Trophoblast cell (in vitro differentiated cells and primary cell): Measurements from ENCODE around the gene SLC23A1.

Experiments used
- DNase-seq, 2 donors: peaks; one replicate each; pipeline ENCODE4 v3.0.0-alpha.2; 2016
- H2AFZ ChIP-seq: 2 replicates; pipeline ENCODE4 v1.6.1; 2013; ENCODE audit warnings: low read length, moderate library complexity, mild to moderate bottlenecking; ENCODE audit not compliant: insufficient read depth, poor library complexity
- H2AK5ac ChIP-seq: 2 replicates; pipeline ENCODE4 v1.6.1; 2013; ENCODE audit warnings: mild to moderate bottlenecking, low read length
- H2BK120ac ChIP-seq: 2 replicates; pipeline ENCODE4 v1.6.1; 2013; ENCODE audit warnings: low read length, mild to moderate bottlenecking, moderate library complexity; ENCODE audit not compliant: insufficient read depth, poor library complexity
- H2BK12ac ChIP-seq: 2 replicates; pipeline ENCODE4 v1.6.1; 2013; ENCODE audit warnings: mild to moderate bottlenecking, low read length, moderate library complexity
- H2BK5ac ChIP-seq: 2 replicates; pipeline ENCODE4 v1.6.1; 2013; ENCODE audit warnings: low read length, low read depth, moderate library complexity, mild to moderate bottlenecking; ENCODE audit not compliant: poor library complexity
- H3K14ac ChIP-seq: 2 replicates; pipeline ENCODE4 v1.6.1; 2013; ENCODE audit warnings: mild to moderate bottlenecking, low read length
- H3K18ac ChIP-seq: 2 replicates; pipeline ENCODE4 v1.6.1; 2013; ENCODE audit warnings: mild to moderate bottlenecking, low read length
- H3K23ac ChIP-seq: 2 replicates; pipeline ENCODE4 v1.6.1; 2013; ENCODE audit warnings: low read length
- H3K27ac ChIP-seq: 2 replicates; pipeline ENCODE4 v1.5.1; 2013; ENCODE audit warnings: low read depth, mild to moderate bottlenecking, inconsistent platforms, low read length, moderate library complexity
- H3K27me3 ChIP-seq: 2 replicates; pipeline ENCODE4 v1.6.1; 2013; ENCODE audit warnings: inconsistent platforms, mild to moderate bottlenecking, low read length, moderate library complexity; ENCODE audit not compliant: insufficient read depth
- H3K36me3 ChIP-seq, 2 experiments: 1 replicate in 1 of 2; 2 replicates in 1 of 2; pipeline ENCODE4 v1.6.1; 2013; ENCODE audit warnings: low read length in 2 of 2, mild to moderate bottlenecking in 2 of 2, moderate library complexity in 1 of 2; ENCODE audit not compliant: insufficient read depth in 2 of 2, control insufficient read depth in 1 of 2
- H3K4ac ChIP-seq: 2 replicates; pipeline ENCODE4 v1.6.1; 2013; ENCODE audit warnings: low read depth, mild to moderate bottlenecking, low read length, moderate library complexity
- H3K4me1 ChIP-seq, 2 experiments: 1 replicate in 1 of 2; 2 replicates in 1 of 2; pipeline ENCODE4 v1.6.1; 2013; ENCODE audit warnings: low read length in 2 of 2, mild to moderate bottlenecking in 2 of 2, moderate library complexity in 1 of 2; ENCODE audit not compliant: insufficient read depth in 2 of 2, control insufficient read depth in 1 of 2
- H3K4me2 ChIP-seq: 2 replicates; pipeline ENCODE4 v1.6.1; 2013; ENCODE audit warnings: inconsistent platforms, mild to moderate bottlenecking, low read length, moderate library complexity
- H3K4me3 ChIP-seq: 2 replicates; pipeline ENCODE4 v1.5.1; 2013; ENCODE audit warnings: mild to moderate bottlenecking, low read depth, low read length, inconsistent platforms
- H3K79me1 ChIP-seq: one replicate; pipeline ENCODE4 v1.6.1; 2013; ENCODE audit warnings: low read length
- H3K79me2 ChIP-seq: 2 replicates; pipeline ENCODE4 v1.6.1; 2013; ENCODE audit warnings: low read length, mild to moderate bottlenecking; ENCODE audit not compliant: control insufficient read depth, insufficient read depth, poor library complexity
- H3K9ac ChIP-seq: 2 replicates; pipeline ENCODE4 v1.6.1; 2013; ENCODE audit warnings: mild to moderate bottlenecking, low read length
- H3K9me3 ChIP-seq: 2 replicates; pipeline ENCODE4 v1.6.1; 2013; ENCODE audit warnings: low read depth, mild to moderate bottlenecking, control low read depth, inconsistent platforms, low read length; ENCODE audit not compliant: insufficient read depth
- H4K12ac ChIP-seq: 2 replicates; pipeline ENCODE4 v1.6.1; 2013; ENCODE audit warnings: low read depth, mild to moderate bottlenecking, low read length, moderate library complexity
- H4K8ac ChIP-seq: 2 replicates; pipeline ENCODE4 v1.6.1; 2013; ENCODE audit warnings: low read depth, mild to moderate bottlenecking, low read length, moderate library complexity
- H4K91ac ChIP-seq: one replicate; pipeline ENCODE4 v1.6.1; 2013; ENCODE audit warnings: low read depth, mild to moderate bottlenecking, low read length, moderate library complexity
- WGBS: extraction: QIAGEN DNeasy Blood & Tissue Kit; methylation state at CpG from one replicate; pipeline ENCODE4 v1.1.7; 2013; ENCODE audit warnings: missing lambda C conversion rate; ENCODE audit not compliant: insufficient read length, insufficient coverage; ENCODE audit errors: extremely low coverage; 5-methylcytosine and 5-hydroxymethylcytosine counted together

The SLC23A1 gene

DNA sequence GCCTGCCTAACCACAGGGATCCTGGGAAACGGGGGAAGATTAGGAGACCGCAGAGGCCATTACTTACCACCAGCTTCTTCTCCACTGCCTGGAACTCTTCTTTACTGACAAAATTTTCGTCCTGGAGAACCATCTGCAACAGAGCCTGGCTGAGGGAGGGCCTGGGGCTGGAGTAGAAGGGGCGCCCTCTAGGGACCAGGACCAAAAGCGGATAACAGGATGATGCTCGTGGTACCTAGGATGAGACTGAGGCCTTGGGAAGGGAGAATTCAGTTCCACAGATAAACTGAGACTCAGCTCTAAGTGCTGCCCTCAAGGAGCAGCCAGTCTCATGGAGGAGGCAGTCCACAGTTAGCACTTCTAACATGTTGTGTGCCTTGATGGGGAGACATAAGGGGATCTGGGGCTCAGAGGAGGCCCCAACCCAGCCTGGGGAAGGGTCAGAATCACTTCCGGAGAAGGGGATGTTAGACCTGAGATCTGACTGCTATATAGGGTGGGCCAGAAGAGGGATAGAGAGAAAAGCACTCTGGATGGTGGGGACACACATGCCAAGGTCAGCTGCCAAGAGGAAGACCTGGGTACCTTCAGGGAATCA, 19.6 kb upstream of the SLC23A1 start:
- Histone ChIP-seq H3K4me2 (no peak overlapping the region), H2BK5ac (no peak overlapping the region), H3K79me2 (no peaks in the 10 kb centered on the region), H2AFZ (no peak overlapping the region), H3K36me3 (no peaks in the 10 kb centered on the region), H3K4me3 (no peak overlapping the region), H4K91ac (no peak overlapping the region), H3K4ac (no peak overlapping the region), H3K9ac (no peak overlapping the region), H4K8ac (no peak overlapping the region), H3K23ac (no peak overlapping the region), H3K14ac (no peak overlapping the region), H2BK12ac (no peak overlapping the region), H3K27me3 (no peaks in the 10 kb centered on the region), H2BK120ac (no peak overlapping the region), H3K79me1 (peaks cover 9% of the 10 kb centered on the region), H3K4me1 (peaks cover 3 to 7% of the 10 kb centered on the region in 2 experiments), H4K12ac (no peak overlapping the region), H3K27ac (no peak overlapping the region), H2AK5ac (no peak overlapping the region), H3K9me3 (no peaks in the 10 kb centered on the region), H3K18ac (no peak overlapping the region)
- peak; percentile 15 to 53 for DNase-seq
- WGBS: no CpG with 5 or more reads among the region's 7 CpGs

GRCh38 chr5:139401546-139401945, 18.4 kb upstream of the SLC23A1 start:
- no CpG with 5 or more reads among the region's 10 CpGs for WGBS

GRCh38 chr5:139399501-139400121, 16.5 kb upstream of the SLC23A1 start:
- Histone ChIP-seq H3K4ac (no peak overlapping the region), H2BK120ac (no peak overlapping the region), H3K79me2 (no peaks in the 10 kb centered on the region), H3K23ac (no peak overlapping the region), H4K12ac (no peak overlapping the region), H2BK5ac (no peak overlapping the region), H2AK5ac (no peak overlapping the region), H2AFZ (no peak overlapping the region), H3K9me3 (peaks cover 2% of the 10 kb centered on the region), H3K79me1 (peaks cover 9% of the 10 kb centered on the region), H3K9ac (no peak overlapping the region), H3K4me3 (no peak overlapping the region), H3K4me2 (no peak overlapping the region), H3K27me3 (peaks cover 7% of the 10 kb centered on the region), H3K18ac (no peak overlapping the region), H3K36me3 (no peaks in the 10 kb centered on the region), H3K14ac (no peak overlapping the region), H4K8ac (no peak overlapping the region), H3K27ac (no peak overlapping the region), H3K4me1 (peaks cover 5 to 7% of the 10 kb centered on the region in 2 experiments), H4K91ac (no peak overlapping the region), H2BK12ac (no peak overlapping the region)
- no CpG with 5 or more reads among the region's 6 CpGs for WGBS
- no peak for DNase-seq

More at GRCh38 chr5:139401546-139401945, 18.4 kb upstream of the SLC23A1 start:
- Histone ChIP-seq H3K4me2 (no peak overlapping the region), H3K27ac (no peak overlapping the region), H3K18ac (no peak overlapping the region), H3K36me3 (no peaks in the 10 kb centered on the region), H3K14ac (no peak overlapping the region), H2BK12ac (no peak overlapping the region), H3K23ac (no peak overlapping the region), H3K4ac (no peak overlapping the region), H3K4me3 (no peak overlapping the region), H4K91ac (no peak overlapping the region), H3K79me2 (no peaks in the 10 kb centered on the region), H3K9ac (no peak overlapping the region), H3K27me3 (no peaks in the 10 kb centered on the region), H2AFZ (no peak overlapping the region), H3K4me1 (peaks cover 3 to 7% of the 10 kb centered on the region in 2 experiments), H2BK5ac (no peak overlapping the region), H2BK120ac (no peak overlapping the region), H3K79me1 (peaks cover 9% of the 10 kb centered on the region), H3K9me3 (no peaks in the 10 kb centered on the region), H4K12ac (no peak overlapping the region), H2AK5ac (no peak overlapping the region), H4K8ac (no peak overlapping the region)
- no peak for DNase-seq

DNA sequence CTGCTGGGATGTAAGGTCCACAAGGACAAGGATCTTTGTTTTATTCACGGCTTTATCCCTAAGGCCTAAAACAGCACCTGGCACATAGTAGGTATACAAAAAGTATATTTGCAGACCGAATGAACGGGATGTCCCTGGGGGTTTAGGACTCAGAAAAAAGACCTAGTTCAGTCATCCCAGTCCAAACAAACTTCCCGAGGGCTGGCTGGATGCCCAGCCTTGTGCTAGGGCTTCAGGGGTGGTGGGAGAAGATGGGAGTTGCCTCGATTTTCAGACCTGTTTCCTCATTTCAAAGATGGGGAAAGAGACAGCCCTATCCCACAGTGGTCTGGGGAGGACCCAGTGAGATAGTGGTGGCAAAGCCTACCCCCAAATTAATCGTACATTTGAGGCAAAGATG, 14.8 kb upstream of the SLC23A1 start:
- H3K4me2 ChIP-seq: no peak overlapping the region

More for the DNA sequence above, 14.8 kb upstream of the SLC23A1 start:
- no peak overlapping the region for H3K23ac ChIP-seq
- H3K9ac ChIP-seq: no peak overlapping the region
- no peak overlapping the region for H2AFZ ChIP-seq
- no peak overlapping the region for H4K91ac ChIP-seq
- peaks cover 15% of the 10 kb centered on the region in 2 experiments for H3K4me1 ChIP-seq
- H2BK12ac ChIP-seq: no peak overlapping the region
- no peak overlapping the region for H3K14ac ChIP-seq
- H3K9me3 ChIP-seq: peaks cover 2% of the 10 kb centered on the region
- H3K4ac ChIP-seq: no peak overlapping the region
- no peak overlapping the region for H3K27ac ChIP-seq
- H3K4me3 ChIP-seq: no peak overlapping the region
- no peak overlapping the region for H4K12ac ChIP-seq
- H2BK120ac ChIP-seq: no peak overlapping the region
- no peak overlapping the region for H4K8ac ChIP-seq
- no peak overlapping the region for H3K18ac ChIP-seq
- peaks cover 4% of the 10 kb centered on the region for H3K79me2 ChIP-seq
- DNase-seq: no peak
- no peak overlapping the region for H2AK5ac ChIP-seq
- no peaks in the 10 kb centered on the region for H3K36me3 ChIP-seq
- peaks cover 24% of the 10 kb centered on the region for H3K27me3 ChIP-seq
- H2BK5ac ChIP-seq: no peak overlapping the region
- no peaks in the 10 kb centered on the region for H3K79me1 ChIP-seq
- no CpG with 5 or more reads among the region's 6 CpGs for WGBS
